Stimulated activated CD4-positive, alpha-beta T cell treated with anti-CD3 and anti-CD28 coated beads, Interleukin-2, amount 100 ng/mL, for 48 hours (primary cell): ENCODE results near the gene TRIP10.
"Not testable (repeated sequence)": the region's sequence is repeated elsewhere in the genome, so short reads cannot be mapped to it uniquely, and the experiment has no call there.

Experiments used
- DNase-seq, 2 donors: peaks; one replicate each; pipeline ENCODE4 v3.0.0-alpha.2; 2020

TRIP10 gene

GRCh38 chr19:6739390-6739882, at the start of gene TRIP10:
Gene TRIP10 (plus strand): TSS chr19:6739680. CDS start chr19:6739762, 82 bp downstream.
- peak; percentile 73 to 85 for DNase-seq

GRCh38 chr19:6690160-6690885, 49.2 kb upstream of the TRIP10 start:
- DNase-seq, result no peak

- no peak for DNase-seq
Observed at GRCh38 chr19:6691342-6691741, 48.1 kb upstream of the TRIP10 start.

GRCh38 chr19:6692027-6692426, 47.5 kb upstream of the TRIP10 start:
- DNase-seq, result no peak

GRCh38 chr19:6693056-6693471, 46.4 kb upstream of the TRIP10 start:
- DNase-seq, result no peak

- DNase-seq, result no peak
Observed at GRCh38 chr19:6693681-6694080, 45.8 kb upstream of the TRIP10 start.

GRCh38 chr19:6694147-6694815, 45.2 kb upstream of the TRIP10 start:
- no peak for DNase-seq

- DNase-seq, result no peak
Observed at GRCh38 chr19:6696239-6696820, 43.1 kb upstream of the TRIP10 start.

GRCh38 chr19:6697291-6697690, 42.2 kb upstream of the TRIP10 start:
- DNase-seq, result no peak

GRCh38 chr19:6699935-6700334, 39.5 kb upstream of the TRIP10 start:
- no peak for DNase-seq

GRCh38 chr19:6700586-6701316, 38.7 kb upstream of the TRIP10 start:
- no peak for DNase-seq

- no peak for DNase-seq
Observed at GRCh38 chr19:6705931-6706632, 33.4 kb upstream of the TRIP10 start.

- DNase-seq, result no peak
Observed at GRCh38 chr19:6706633-6706958, 32.9 kb upstream of the TRIP10 start.

GRCh38 chr19:6707011-6707657, 32.3 kb upstream of the TRIP10 start:
- no peak for DNase-seq

GRCh38 chr19:6707658-6708018, 31.8 kb upstream of the TRIP10 start:
- DNase-seq, result no peak

GRCh38 chr19:6708346-6708745, 31.1 kb upstream of the TRIP10 start:
- no peak for DNase-seq

GRCh38 chr19:6708913-6709312, 30.6 kb upstream of the TRIP10 start:
- not testable (repeated sequence) for DNase-seq

GRCh38 chr19:6709549-6709948, 29.9 kb upstream of the TRIP10 start:
- DNase-seq, result no peak

- DNase-seq, result no peak
Observed at GRCh38 chr19:6710273-6711077, 29.0 kb upstream of the TRIP10 start.

- no peak for DNase-seq
Observed at GRCh38 chr19:6711078-6711361, 28.5 kb upstream of the TRIP10 start.

- DNase-seq, result no peak
Observed at GRCh38 chr19:6711605-6712004, 27.9 kb upstream of the TRIP10 start.

GRCh38 chr19:6712231-6712630, 27.2 kb upstream of the TRIP10 start:
- no peak for DNase-seq
